Astrocyte (in vitro differentiated cells and primary cell): Measurements from ENCODE around the gene SNAI1.
"Not testable (repeated sequence)": the region's sequence is repeated elsewhere in the genome, so short reads cannot be mapped to it uniquely, and the experiment has no call there.

ENCODE experiments used
- CTCF ChIP-seq: IDR thresholded peaks from 2 replicates; pipeline ENCODE4 v1.5.1; 2011; ENCODE audit warnings: low read depth, mild to moderate bottlenecking, inconsistent platforms, low read length, moderate library complexity; ENCODE audit not compliant: insufficient read depth
- EZH2 ChIP-seq: IDR thresholded peaks from 2 replicates; pipeline ENCODE4 v1.6.1; 2012; ENCODE audit warnings: mild to moderate bottlenecking, low read length, inconsistent platforms; ENCODE audit not compliant: insufficient read depth

- not testable (repeated sequence) for TF ChIP-seq CTCF, EZH2
These were observed 5.0 kb upstream of the SNAI1 start for GRCh38 chr20:49977740-49978139.
